ENCODE data around the gene IZUMO1. TPM values are rescaled to one million over a fixed set of nuclear protein-coding genes. Genes with fewer than 3 reads are reported as not detected.
"Not testable (repeated sequence)": the region's sequence is repeated elsewhere in the genome, so short reads cannot be mapped to it uniquely, and the experiment has no call there.

IZUMO1 gene
- total and polyA plus RNA-seq, 2 experiments from 2014 or later: not detected

- WGBS, 2 experiments (ENCODE audit: low coverage in 1 of 2, low lambda C conversion rate in 2 of 2, missing lambda C conversion rate in 2 of 2): 1 to 2% methylated on average over 41 to 42 of the region's 42 CpGs
- Histone ChIP-seq H3K4me2 (ENCODE audit: unreplicated experiment) (peak overlapping the region; percentile 74), H3K27me3 (replicated peaks; ENCODE audit: insufficient read depth) (no peaks in the 10 kb centered on the region)
Measured at GRCh38 chr19:48720613-48721296, 26.0 kb downstream of the IZUMO1 start.

GRCh38 chr19:48720251-48720612 is 26.5 kb downstream of the IZUMO1 start:
- no peak for TF ChIP-seq EZH2 (IDR thresholded peaks at IDR 0.05; ENCODE audit: insufficient read depth, poor library complexity, severe bottlenecking)
- no peak for TF ChIP-seq EZH2phosphoT487 (IDR thresholded peaks at IDR 0.05; ENCODE audit: insufficient read depth, low read depth)
- Histone ChIP-seq H3F3A (ENCODE audit: insufficient read depth) (peaks cover 10% of the 10 kb centered on the region; the same call in 1 of the 2 replicates), H4K20me1 (ENCODE audit: insufficient read depth) (no peaks in the 10 kb centered on the region), H3K27me3 (replicated peaks; ENCODE audit: insufficient read depth) (no peaks in the 10 kb centered on the region), H3K9me3 (ENCODE audit: low read depth) (no peaks in the 10 kb centered on the region), H3K36me3 (ENCODE audit: low read depth) (no peaks in the 10 kb centered on the region), H3K4me2 (ENCODE audit: unreplicated experiment) (peak overlapping the region; percentile 74), H3K79me2 (ENCODE audit: insufficient read depth) (0 out of 2 replicates have a peak, but pooled peaks cover 3% of the 10 kb centered on the region), H3K4me1 (ENCODE audit: insufficient read depth) (peaks cover 16% of the 10 kb centered on the region), H2AFZ (peak overlapping the region; percentile 94), H3K9ac (peak overlapping the region; percentile 83), H3K27ac (no peak overlapping the region), H3K4me3 (peak overlapping the region; percentile 86), H3K9me2 (ENCODE audit: insufficient read depth) (no peaks in the 10 kb centered on the region)
- in situ Hi-C loops (cut with MboI): no loop called here
- WGBS, 2 experiments (ENCODE audit: low coverage in 1 of 2, low lambda C conversion rate in 2 of 2, missing lambda C conversion rate in 2 of 2): 7 to 21% methylated on average over 10 to 12 of the region's 12 CpGs
- DNase-seq: no peak

More at GRCh38 chr19:48720613-48721296, 26.0 kb downstream of the IZUMO1 start:
- no peaks in the 10 kb centered on the region for H4K20me1 ChIP-seq (ENCODE audit: insufficient read depth)
- H3K9me2 ChIP-seq (ENCODE audit: insufficient read depth): no peaks in the 10 kb centered on the region
- H3K4me1 ChIP-seq (ENCODE audit: insufficient read depth): peaks cover 16% of the 10 kb centered on the region
- no peaks in the 10 kb centered on the region for H3K79me2 ChIP-seq (ENCODE audit: insufficient read depth)
- in situ Hi-C loops (cut with MboI): no loop called here
- H3K9ac ChIP-seq: peak overlapping the region; percentile 83
- TF ChIP-seq EZH2phosphoT487 (IDR thresholded peaks at IDR 0.05; ENCODE audit: insufficient read depth, low read depth) (no peak), EZH2 (IDR thresholded peaks at IDR 0.05; ENCODE audit: insufficient read depth, poor library complexity, severe bottlenecking) (no peak)
- peak overlapping the region; percentile 94 for H2AFZ ChIP-seq
- H3K4me3 ChIP-seq: peak overlapping the region; percentile 86
- peaks cover 15% of the 10 kb centered on the region; the same call in 1 of the 2 replicates for H3F3A ChIP-seq (ENCODE audit: insufficient read depth)
- peak; percentile 100 for DNase-seq
- peak overlapping the region; percentile 82 for H3K27ac ChIP-seq
- H3K36me3 ChIP-seq (ENCODE audit: low read depth): no peaks in the 10 kb centered on the region
- no peaks in the 10 kb centered on the region for H3K9me3 ChIP-seq (ENCODE audit: low read depth)

- in situ Hi-C loops (cut with MboI): no loop called here
- no peaks in the 10 kb centered on the region for H3K9me3 ChIP-seq (ENCODE audit: low read depth)
- H3K4me3 ChIP-seq: peak within 1 kb of the TSS; percentile 86
- DNase-seq: no peak
- no peaks in the 10 kb centered on the region for H4K20me1 ChIP-seq (ENCODE audit: insufficient read depth)
- peak within 1 kb of the TSS; percentile 83 for H3K9ac ChIP-seq
- no peaks in the 10 kb centered on the region for H3K27me3 ChIP-seq (replicated peaks; ENCODE audit: insufficient read depth)
- peak within 1 kb of the TSS; percentile 82; the same call in 1 of the 2 replicates for H3K27ac ChIP-seq
- no peaks in the 10 kb centered on the region for H3K9me2 ChIP-seq (ENCODE audit: insufficient read depth)
- H2AFZ ChIP-seq: peak within 1 kb of the TSS; percentile 94
- peak within 1 kb of the TSS; percentile 74 for H3K4me2 ChIP-seq (ENCODE audit: unreplicated experiment)
- peaks cover 20% of the 10 kb centered on the region for H3K4me1 ChIP-seq (ENCODE audit: insufficient read depth)
- TF ChIP-seq EZH2phosphoT487 (IDR thresholded peaks at IDR 0.05; ENCODE audit: insufficient read depth, low read depth) (no peak), EZH2 (IDR thresholded peaks at IDR 0.05; ENCODE audit: insufficient read depth, poor library complexity, severe bottlenecking) (no peak)
- peaks cover 7% of the 10 kb centered on the region; the same call in 1 of the 2 replicates for H3F3A ChIP-seq (ENCODE audit: insufficient read depth)
- H3K36me3 ChIP-seq (ENCODE audit: low read depth): no peaks in the 10 kb centered on the region
- H3K79me2 ChIP-seq (ENCODE audit: insufficient read depth): 0 out of 2 replicates have a peak, but pooled peaks cover 8% of the 10 kb centered on the region
- 66 to 68% methylated on average over 19 to 33 of the region's 33 CpGs for WGBS, 2 experiments (ENCODE audit: low coverage in 1 of 2, low lambda C conversion rate in 2 of 2, missing lambda C conversion rate in 2 of 2)
Measured at GRCh38 chr19:48719263-48720171, 27.2 kb downstream of the IZUMO1 start, which contains the start of gene MAMSTR. Gene MAMSTR, minus strand, starts transcription at chr19:48719725. Its CDS starts 694 bp downstream, at chr19:48719031.

GRCh38 chr19:48718711-48719231 is 27.9 kb downstream of the IZUMO1 start:
- H4K20me1 ChIP-seq (ENCODE audit: insufficient read depth): no peaks in the 10 kb centered on the region

GRCh38 chr19:48718106-48718505 is 28.6 kb downstream of the IZUMO1 start:
- WGBS, 2 experiments (ENCODE audit: low coverage in 1 of 2, low lambda C conversion rate in 2 of 2, missing lambda C conversion rate in 2 of 2): 91 to 96% methylated on average over 13 of the region's 13 CpGs
- H3K27me3 ChIP-seq (replicated peaks; ENCODE audit: insufficient read depth); H4K20me1 ChIP-seq (ENCODE audit: insufficient read depth); H3K9me3 ChIP-seq (ENCODE audit: low read depth); H3K9me2 ChIP-seq (ENCODE audit: insufficient read depth); H3K4me3 ChIP-seq; H3F3A ChIP-seq (ENCODE audit: insufficient read depth); in situ Hi-C loops (cut with MboI); H3K36me3 ChIP-seq (ENCODE audit: low read depth); DNase-seq; H3K9ac ChIP-seq; H3K27ac ChIP-seq; H3K79me2 ChIP-seq (ENCODE audit: insufficient read depth); H2AFZ ChIP-seq; H3K4me2 ChIP-seq (ENCODE audit: unreplicated experiment): not testable (repeated sequence)
- H3K4me1 ChIP-seq (ENCODE audit: insufficient read depth): peaks cover 23% of the 10 kb centered on the region

More at GRCh38 chr19:48718711-48719231, 27.9 kb downstream of the IZUMO1 start:
- DNase-seq: no peak
- Histone ChIP-seq H3K9ac (no peak overlapping the region), H3K9me2 (ENCODE audit: insufficient read depth) (no peaks in the 10 kb centered on the region), H3K79me2 (ENCODE audit: insufficient read depth) (0 out of 2 replicates have a peak, but pooled peaks cover 8% of the 10 kb centered on the region), H3K27me3 (replicated peaks; ENCODE audit: insufficient read depth) (no peaks in the 10 kb centered on the region), H3K27ac (no peak overlapping the region), H2AFZ (no peak overlapping the region), H3K9me3 (ENCODE audit: low read depth) (no peaks in the 10 kb centered on the region), H3K36me3 (ENCODE audit: low read depth) (no peaks in the 10 kb centered on the region), H3K4me1 (ENCODE audit: insufficient read depth) (peaks cover 20% of the 10 kb centered on the region), H3K4me3 (no peak overlapping the region), H3K4me2 (ENCODE audit: unreplicated experiment) (no peak overlapping the region), H3F3A (ENCODE audit: insufficient read depth) (peaks cover 7% of the 10 kb centered on the region; the same call in 1 of the 2 replicates)
- TF ChIP-seq EZH2phosphoT487 (IDR thresholded peaks at IDR 0.05; ENCODE audit: insufficient read depth, low read depth): no peak
- TF ChIP-seq EZH2 (IDR thresholded peaks at IDR 0.05; ENCODE audit: insufficient read depth, poor library complexity, severe bottlenecking): no peak
- in situ Hi-C loops (cut with MboI): no loop called here
- WGBS, 2 experiments (ENCODE audit: low coverage in 1 of 2, low lambda C conversion rate in 2 of 2, missing lambda C conversion rate in 2 of 2): 63 to 67% methylated on average over 15 of the region's 15 CpGs

Data from GM23248 (cell line).